ENCODE results near the gene WNT1.

GRCh38 chr12:48991247-48992050, 13.3 kb downstream of the WNT1 start:
- no peak for TF ChIP-seq CTCF (IDR thresholded peaks at IDR 0.05; ENCODE audit: insufficient read depth, low read length)
- no peak for TF ChIP-seq POLR2AphosphoS5 (IDR thresholded peaks at IDR 0.05; ENCODE audit: low read depth)
